Dedifferentiated amniotic fluid mesenchymal stem cell (primary cell): Measurements from ENCODE around the gene PECR.
"Not testable (repeated sequence)": the region's sequence is repeated elsewhere in the genome, so short reads cannot be mapped to it uniquely, and the experiment has no call there.

Experiments
- DNase-seq: peaks from one replicate; pipeline ENCODE4 v3.0.0-alpha.2; 2016; ENCODE audit errors: extremely low spot score

PECR gene

GRCh38 chr2:216029416-216030129 lies 52.0 kb downstream of the PECR start:
- no peak for DNase-seq

- no peak for DNase-seq
These were observed 56.8 kb downstream of the PECR start for GRCh38 chr2:216024779-216025336.

GRCh38 chr2:216023055-216023648 lies 58.5 kb downstream of the PECR start:
- DNase-seq = peak; percentile 30

GRCh38 chr2:216021768-216022565 lies 59.6 kb downstream of the PECR start:
- no peak for DNase-seq

- no peak for DNase-seq
These were observed 62.9 kb downstream of the PECR start for GRCh38 chr2:216018709-216019108.

GRCh38 chr2:216017365-216017764 lies 64.2 kb downstream of the PECR start:
- DNase-seq = no peak

GRCh38 chr2:216016581-216016980 lies 65.0 kb downstream of the PECR start:
- no peak for DNase-seq

- DNase-seq = no peak
These were observed 65.7 kb downstream of the PECR start for GRCh38 chr2:216015722-216016464.

- DNase-seq = no peak
These were observed 66.6 kb downstream of the PECR start for GRCh38 chr2:216014986-216015385.

GRCh38 chr2:216014006-216014405 lies 67.6 kb downstream of the PECR start:
- DNase-seq = no peak

GRCh38 chr2:216013080-216013909 lies 68.3 kb downstream of the PECR start, which contains the start of gene MREG:
TSS of gene MREG (minus strand) at chr2:216013551. CDS start at chr2:216013327, 224 bp downstream.
- peak; percentile 61 for DNase-seq

- no peak for DNase-seq
These were observed 68.9 kb downstream of the PECR start for GRCh38 chr2:216012830-216013079.

GRCh38 chr2:216012133-216012829 lies 69.3 kb downstream of the PECR start:
- no peak for DNase-seq

GRCh38 chr2:216009215-216009614 lies 72.4 kb downstream of the PECR start:
- not testable (repeated sequence) for DNase-seq

- no peak for DNase-seq
These were observed 73.2 kb downstream of the PECR start for GRCh38 chr2:216008387-216008786.

- DNase-seq = no peak
These were observed 75.4 kb downstream of the PECR start for GRCh38 chr2:216006164-216006663.

- no peak for DNase-seq
These were observed 76.8 kb downstream of the PECR start for GRCh38 chr2:216004697-216005283.

GRCh38 chr2:216003876-216004696 lies 77.5 kb downstream of the PECR start:
- no peak for DNase-seq

- no peak for DNase-seq
These were observed 78.9 kb downstream of the PECR start for GRCh38 chr2:216002693-216003092.
